Upper lobe of left lung (tissue), 4 donors: ENCODE measurements around the gene TSPAN5.

ENCODE experiments used
- CTCF ChIP-seq, 6 experiments: fragments of 450-650 bp in 4 of 6; fragments of 200-600 bp in 2 of 6; sonication (generic) in 2 of 6; IDR thresholded peaks; one replicate each; pipeline ENCODE4 v1.5.1; 2016 to 2019; ENCODE audit warnings: antibody characterized with exemption in 6 of 6
- EP300 ChIP-seq, 4 donors: sonication (generic); formaldehyde crosslinking; IDR thresholded peaks; one replicate each; pipeline ENCODE4 v1.5.1; 2017; ENCODE audit warnings: antibody characterized with exemption in 4 of 4, control low read depth in 2 of 4
- POLR2A ChIP-seq, 4 donors: fragments of 450-650 bp; IDR thresholded peaks; one replicate each; pipeline ENCODE4 v1.5.1; 2016 to 2017; ENCODE audit warnings: antibody characterized with exemption in 4 of 4, mild to moderate bottlenecking in 2 of 4

- TF ChIP-seq EP300 (IDR thresholded peaks at IDR 0.05) = no peak
- no peak for TF ChIP-seq CTCF (IDR thresholded peaks at IDR 0.05)
- TF ChIP-seq POLR2A (IDR thresholded peaks at IDR 0.05) = no peak
Measured at GRCh38 chr4:98490251-98490650, 168.2 kb downstream of the TSPAN5 start.
